Endodermal cell (in vitro differentiated cells): ENCODE measurements around the gene MEOX1. TPM values are rescaled to one million over a fixed set of nuclear protein-coding genes. Genes with fewer than 3 reads are reported as not detected.

ENCODE experiments used
- DNase-seq: peaks from one replicate; pipeline ENCODE4 v3.0.0-alpha.2; 2017
- H3K27ac ChIP-seq: 2 replicates; pipeline ENCODE4 v1.5.1; 2013; ENCODE audit warnings: mild to moderate bottlenecking, low read depth, low read length, moderate library complexity
- H3K27me3 ChIP-seq: 2 replicates; pipeline ENCODE4 v1.6.1; 2013; ENCODE audit warnings: mild to moderate bottlenecking, low read length, moderate library complexity; ENCODE audit not compliant: insufficient read depth, control insufficient read depth, poor library complexity, severe bottlenecking
- H3K36me3 ChIP-seq: 2 replicates; pipeline ENCODE4 v1.7.0; 2013; ENCODE audit warnings: mild to moderate bottlenecking, low read length, moderate library complexity; ENCODE audit not compliant: control insufficient read depth, insufficient read depth
- H3K4me1 ChIP-seq: one replicate; pipeline ENCODE4 v1.7.0; 2013; ENCODE audit warnings: low read length; ENCODE audit not compliant: control insufficient read depth, insufficient read depth
- H3K4me3 ChIP-seq: 2 replicates; pipeline ENCODE4 v1.5.1; 2013; ENCODE audit warnings: mild to moderate bottlenecking, low read length, moderate library complexity
- H3K9ac ChIP-seq: 2 replicates; pipeline ENCODE4 v1.6.1; 2013; ENCODE audit warnings: mild to moderate bottlenecking, low read length, moderate library complexity; ENCODE audit not compliant: poor library complexity, severe bottlenecking; ENCODE audit errors: extremely low read depth
- H3K9me3 ChIP-seq: 2 replicates; pipeline ENCODE4 v1.6.1; 2013; ENCODE audit warnings: mild to moderate bottlenecking, low read length, moderate library complexity; ENCODE audit not compliant: control insufficient read depth
- H3K27ac Mint-ChIP-seq: 2 replicates; pipeline ENCODE4 v1.8.0; 2020; ENCODE audit warnings: mixed read lengths
- H3K27me3 Mint-ChIP-seq: 2 replicates; pipeline ENCODE4 v1.8.0; 2021; ENCODE audit warnings: mild to moderate bottlenecking, mixed read lengths; ENCODE audit not compliant: insufficient read depth
- H3K36me3 Mint-ChIP-seq: 2 replicates; pipeline ENCODE4 v1.8.0; 2020; ENCODE audit warnings: low read depth, mixed read lengths
- H3K4me1 Mint-ChIP-seq: 2 replicates; pipeline ENCODE4 v1.8.0; 2020; ENCODE audit warnings: mixed read lengths
- H3K4me3 Mint-ChIP-seq: 2 replicates; pipeline ENCODE4 v1.8.0; 2020; ENCODE audit warnings: mild to moderate bottlenecking, moderate library complexity, mixed read lengths
- H3K9me3 Mint-ChIP-seq: 2 replicates; pipeline ENCODE4 v1.8.0; 2020; ENCODE audit warnings: mild to moderate bottlenecking, mixed read lengths
- WGBS, 2 experiments: methylation state at CpG; one replicate each; pipeline versions ENCODE4 v1.1.5 to v1.1.7; 2013; ENCODE audit warnings: missing lambda C conversion rate in 2 of 2, mixed read lengths in 1 of 2; ENCODE audit not compliant: insufficient coverage in 1 of 2, insufficient read length in 1 of 2; 5-methylcytosine and 5-hydroxymethylcytosine counted together
- total RNA-seq, 2 donors: library from RNA; stranded (reverse); fragmentation: NEBNext Ultra II Directional in 1 of 2; extraction: Animal tissue kit (Norgen Biotek cat#: 25700) in 1 of 2; gene quantifications; 2 replicates in 1 of 2; 3 replicates in 1 of 2; pipeline ENCODE4 v1.2.1, GENCODE V29; 2021
- TF ChIP-seq, protein P1 (sequence below): fragments of 200-600 bp; sonication (generic); conservative IDR thresholded peaks from 2 replicates; pipeline ENCODE4 v1.5.0; 2021; ENCODE audit warnings: antibody characterized with exemption, mild to moderate bottlenecking

Gene MEOX1
- total RNA-seq, 2 donors from 2014 or later, result not detected

DNA sequence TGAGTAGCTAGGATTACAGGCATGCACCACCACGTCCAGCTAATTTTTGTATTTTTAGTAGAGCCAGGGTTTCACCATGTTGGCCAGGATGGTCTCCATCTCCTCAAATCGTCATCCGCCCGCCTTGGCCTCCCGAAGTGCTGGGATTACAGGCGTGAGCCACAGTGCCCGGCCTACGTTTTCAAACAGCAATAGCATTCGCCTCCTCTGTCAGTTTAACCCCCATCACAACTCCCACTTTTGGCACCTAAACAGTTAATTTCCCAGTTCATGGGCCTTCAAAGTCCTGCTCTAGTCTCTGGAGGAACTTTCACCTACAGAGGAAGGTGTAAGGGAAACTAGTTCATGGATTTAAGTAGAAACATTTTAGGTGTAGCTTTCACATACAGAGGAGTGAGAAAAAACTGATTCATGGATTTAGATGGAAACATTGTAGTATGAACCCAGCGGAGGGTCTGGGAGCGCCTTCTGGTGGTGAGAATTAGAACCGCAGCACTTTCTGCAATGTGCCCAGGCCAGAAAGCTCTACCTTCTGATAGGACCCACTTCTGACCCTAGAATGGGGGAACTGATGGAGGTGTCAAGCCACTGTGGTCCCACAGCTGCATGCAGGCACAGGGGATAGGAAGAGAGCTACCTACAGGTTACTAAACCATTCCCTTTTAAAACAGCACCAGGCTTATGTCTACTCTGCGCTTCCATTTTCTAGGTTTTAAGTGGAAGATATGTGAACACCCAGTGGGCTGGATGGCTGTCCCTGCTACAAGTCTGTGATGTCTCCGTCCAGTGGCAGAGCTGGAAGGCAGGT is 12.0 kb upstream of the MEOX1 start:
- Mint-ChIP-seq H3K4me3 (no peak overlapping the region), H3K27ac (peak overlapping the region; percentile 22), H3K27me3 (peaks cover 2% of the 10 kb centered on the region), H3K36me3 (no peaks in the 10 kb centered on the region), H3K4me1 (peaks cover 26% of the 10 kb centered on the region), H3K9me3 (no peaks in the 10 kb centered on the region)
- peak; percentile 95 for DNase-seq
- Histone ChIP-seq H3K9ac (no peak overlapping the region), H3K4me1 (peaks cover 9% of the 10 kb centered on the region), H3K9me3 (no peaks in the 10 kb centered on the region), H3K4me3 (no peak overlapping the region), H3K36me3 (no peaks in the 10 kb centered on the region), H3K27me3 (no peaks in the 10 kb centered on the region), H3K27ac (no peak overlapping the region)
- 59 to 68% methylated on average over 10 to 14 of the region's 14 CpGs for WGBS, 2 experiments
- TF ChIP-seq, protein P1, sequence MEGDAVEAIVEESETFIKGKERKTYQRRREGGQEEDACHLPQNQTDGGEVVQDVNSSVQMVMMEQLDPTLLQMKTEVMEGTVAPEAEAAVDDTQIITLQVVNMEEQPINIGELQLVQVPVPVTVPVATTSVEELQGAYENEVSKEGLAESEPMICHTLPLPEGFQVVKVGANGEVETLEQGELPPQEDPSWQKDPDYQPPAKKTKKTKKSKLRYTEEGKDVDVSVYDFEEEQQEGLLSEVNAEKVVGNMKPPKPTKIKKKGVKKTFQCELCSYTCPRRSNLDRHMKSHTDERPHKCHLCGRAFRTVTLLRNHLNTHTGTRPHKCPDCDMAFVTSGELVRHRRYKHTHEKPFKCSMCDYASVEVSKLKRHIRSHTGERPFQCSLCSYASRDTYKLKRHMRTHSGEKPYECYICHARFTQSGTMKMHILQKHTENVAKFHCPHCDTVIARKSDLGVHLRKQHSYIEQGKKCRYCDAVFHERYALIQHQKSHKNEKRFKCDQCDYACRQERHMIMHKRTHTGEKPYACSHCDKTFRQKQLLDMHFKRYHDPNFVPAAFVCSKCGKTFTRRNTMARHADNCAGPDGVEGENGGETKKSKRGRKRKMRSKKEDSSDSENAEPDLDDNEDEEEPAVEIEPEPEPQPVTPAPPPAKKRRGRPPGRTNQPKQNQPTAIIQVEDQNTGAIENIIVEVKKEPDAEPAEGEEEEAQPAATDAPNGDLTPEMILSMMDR, result peak; percentile 98

DNA sequence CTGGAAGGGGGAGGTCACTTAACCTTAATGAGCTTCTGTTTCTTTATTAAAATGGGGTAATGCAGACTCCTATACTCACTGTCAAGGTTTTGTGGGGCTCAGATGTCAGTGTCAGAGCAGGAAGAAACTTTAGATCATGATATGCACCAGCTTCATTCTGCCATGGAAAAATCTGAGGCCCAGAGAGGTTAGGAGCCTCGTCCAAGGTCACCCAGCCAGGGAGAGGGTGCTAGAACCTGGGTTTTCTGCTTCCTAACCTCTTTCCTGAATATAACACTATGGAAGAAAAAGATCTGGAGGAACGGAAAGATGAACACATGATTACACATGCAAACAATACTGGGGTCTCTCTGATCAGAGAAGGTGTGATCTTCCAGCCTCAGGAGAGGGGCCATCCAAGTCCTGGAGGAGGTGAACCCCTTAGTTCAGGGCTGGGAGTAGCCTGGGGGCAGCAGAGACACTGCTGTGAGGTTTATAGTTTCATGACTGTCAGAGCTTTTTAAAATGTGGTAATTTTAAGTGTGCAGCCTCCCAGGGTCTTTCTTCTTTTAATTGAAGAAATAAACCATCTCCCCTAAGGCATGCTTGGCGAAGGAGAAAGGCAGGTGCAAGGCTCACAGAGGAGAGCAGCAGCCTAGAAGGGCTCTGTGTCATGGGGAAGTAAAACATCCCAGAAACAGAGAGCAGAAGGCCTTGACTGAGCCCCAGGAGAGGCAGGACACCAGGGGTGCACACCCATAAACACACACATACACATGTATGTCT is 10.2 kb upstream of the MEOX1 start:
- H3K36me3 ChIP-seq, result no peaks in the 10 kb centered on the region
- H3K27ac ChIP-seq, result no peak overlapping the region
- Mint-ChIP-seq H3K36me3 (no peaks in the 10 kb centered on the region), H3K4me1 (peaks cover 17% of the 10 kb centered on the region), H3K9me3 (no peaks in the 10 kb centered on the region), H3K4me3 (no peak overlapping the region), H3K27ac (no peak overlapping the region), H3K27me3 (no peaks in the 10 kb centered on the region)
- no peak for DNase-seq
- 85 to 100% methylated on average over 2 to 3 of the region's 3 CpGs for WGBS, 2 experiments
- H3K9me3 ChIP-seq, result no peaks in the 10 kb centered on the region
- no peak overlapping the region for H3K4me3 ChIP-seq
- TF ChIP-seq, protein P1, result no peak
- peaks cover 9% of the 10 kb centered on the region for H3K4me1 ChIP-seq
- H3K27me3 ChIP-seq, result no peaks in the 10 kb centered on the region
- H3K9ac ChIP-seq, result no peak overlapping the region

DNA sequence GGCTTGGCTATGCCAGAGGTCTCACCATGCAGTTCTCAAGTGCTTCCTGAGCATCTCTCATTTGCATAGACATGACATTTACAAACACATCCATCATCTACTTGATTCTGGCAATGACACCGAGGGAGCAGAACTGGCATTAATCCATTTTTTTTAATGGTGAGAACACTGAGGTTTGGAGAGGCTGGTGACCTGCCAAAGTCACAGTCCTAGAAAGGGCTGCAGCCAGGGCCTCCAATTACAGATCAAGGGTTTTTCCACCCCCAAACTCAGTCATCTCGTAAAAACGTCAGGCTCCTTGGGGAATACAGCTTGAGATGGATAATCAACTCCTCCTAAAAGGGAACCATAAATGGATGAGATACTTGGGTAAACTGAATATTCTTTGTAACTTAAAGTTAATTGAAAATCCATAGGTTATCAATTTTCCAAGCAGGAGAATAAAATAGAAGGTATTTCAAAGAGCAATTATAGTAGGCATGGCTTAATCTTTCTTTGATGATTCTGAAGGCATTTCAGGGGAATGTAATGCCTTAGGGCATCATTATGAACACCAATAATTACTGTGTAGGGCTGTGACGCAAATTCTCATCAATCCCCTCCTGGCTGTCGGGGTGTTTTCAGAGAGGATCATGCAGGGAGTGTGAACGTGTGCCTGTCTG is 9.4 kb upstream of the MEOX1 start:
- Mint-ChIP-seq H3K4me1 (peaks cover 13% of the 10 kb centered on the region), H3K4me3 (no peak overlapping the region), H3K27ac (no peak overlapping the region), H3K27me3 (no peaks in the 10 kb centered on the region), H3K36me3 (no peaks in the 10 kb centered on the region), H3K9me3 (no peaks in the 10 kb centered on the region)
- Histone ChIP-seq H3K27me3 (no peaks in the 10 kb centered on the region), H3K4me1 (peaks cover 9% of the 10 kb centered on the region), H3K9me3 (no peaks in the 10 kb centered on the region), H3K27ac (no peak overlapping the region), H3K4me3 (no peak overlapping the region), H3K36me3 (no peaks in the 10 kb centered on the region), H3K9ac (no peak overlapping the region)
- 83 to 87% methylated on average over 4 to 6 of the region's 6 CpGs for WGBS, 2 experiments
- no peak for DNase-seq
- TF ChIP-seq, protein P1, result no peak
